Left lobe of liver (tissue), 2 donors: ENCODE data around the gene CDT1. TPM values are rescaled to one million over a fixed set of nuclear protein-coding genes. Genes with fewer than 3 reads are reported as not detected.
"Not testable (repeated sequence)": the region's sequence is repeated elsewhere in the genome, so short reads cannot be mapped to it uniquely, and the experiment has no call there.

Experiments
- ATAC-seq: fragments of 200-7000 bp; cut with Tn5 transposase; one replicate; pipeline ENCODE4 v1.9.1; 2020; ENCODE audit warnings: mild to moderate bottlenecking, moderate library complexity
- DNase-seq: peaks from one replicate; pipeline ENCODE4 v3.0.0-alpha.2; 2020; ENCODE audit warnings: low spot score
- total RNA-seq: library from RNA; stranded (reverse); gene quantifications from one replicate; pipeline ENCODE4 v1.2.1, GENCODE V29; 2021
- donor health status: DM: no; HTN: no; CAD: no; lungs with moderate emphysema.
- donor health status: DM: no; HTN: yes; CAD: no.

CDT1 gene
- total RNA-seq, 1 donor from 2014 or later = 0.50 TPM

GRCh38 chr16:88768071-88768783, 35.4 kb upstream of the CDT1 start:
- ATAC-seq = peak; percentile 60
- DNase-seq = peak; percentile 74

- ATAC-seq (peak; percentile 4), DNase-seq (no peak)
Measured at GRCh38 chr16:88769617-88770460, 33.8 kb upstream of the CDT1 start.

GRCh38 chr16:88770461-88771293, 32.9 kb upstream of the CDT1 start:
- DNase-seq (no peak), ATAC-seq (peak; percentile 25)

GRCh38 chr16:88771294-88771772, 32.3 kb upstream of the CDT1 start:
- DNase-seq = no peak
- no peak for ATAC-seq

GRCh38 chr16:88771781-88772180, 31.8 kb upstream of the CDT1 start:
- DNase-seq, ATAC-seq: not testable (repeated sequence)

GRCh38 chr16:88772871-88773811, 30.4 kb upstream of the CDT1 start:
- DNase-seq (no peak), ATAC-seq (no peak)

GRCh38 chr16:88773812-88774291, 29.7 kb upstream of the CDT1 start:
- ATAC-seq = peak; percentile 34

GRCh38 chr16:88774544-88775393, 28.8 kb upstream of the CDT1 start:
- DNase-seq = no peak

More at GRCh38 chr16:88773812-88774291, 29.7 kb upstream of the CDT1 start:
- no peak for DNase-seq

GRCh38 chr16:88775825-88776224, 27.8 kb upstream of the CDT1 start:
- DNase-seq (no peak), ATAC-seq (no peak)

More at GRCh38 chr16:88774544-88775393, 28.8 kb upstream of the CDT1 start:
- ATAC-seq = no peak

GRCh38 chr16:88777471-88778270, 25.9 kb upstream of the CDT1 start:
- no peak for DNase-seq

GRCh38 chr16:88778271-88778525, 25.4 kb upstream of the CDT1 start:
- DNase-seq (no peak), ATAC-seq (no peak)

More at GRCh38 chr16:88777471-88778270, 25.9 kb upstream of the CDT1 start:
- ATAC-seq = no peak

GRCh38 chr16:88778541-88779065, 25.0 kb upstream of the CDT1 start:
- ATAC-seq = no peak
- no peak for DNase-seq

GRCh38 chr16:88779406-88780141, 24.0 kb upstream of the CDT1 start:
- DNase-seq (no peak), ATAC-seq (no peak)

GRCh38 chr16:88780142-88781062, 23.2 kb upstream of the CDT1 start:
- DNase-seq = no peak
- ATAC-seq = no peak

- ATAC-seq (no peak), DNase-seq (no peak)
Measured at GRCh38 chr16:88781140-88782077, 22.2 kb upstream of the CDT1 start.
